Fibroblast of peridontal ligament (primary cell): ENCODE data around the gene UBAC1.

Experiments
- DNase-seq: peaks from one replicate; pipeline ENCODE4 v3.0.0-alpha.2; 2010; ENCODE audit errors: extremely low read depth

The UBAC1 gene

GRCh38 chr9:135961277-135961715 lies at the start of gene UBAC1:
Gene UBAC1 (minus strand): TSS chr9:135961373. CDS start chr9:135961162, 211 bp downstream.
- peak; percentile 86 for DNase-seq

DNA sequence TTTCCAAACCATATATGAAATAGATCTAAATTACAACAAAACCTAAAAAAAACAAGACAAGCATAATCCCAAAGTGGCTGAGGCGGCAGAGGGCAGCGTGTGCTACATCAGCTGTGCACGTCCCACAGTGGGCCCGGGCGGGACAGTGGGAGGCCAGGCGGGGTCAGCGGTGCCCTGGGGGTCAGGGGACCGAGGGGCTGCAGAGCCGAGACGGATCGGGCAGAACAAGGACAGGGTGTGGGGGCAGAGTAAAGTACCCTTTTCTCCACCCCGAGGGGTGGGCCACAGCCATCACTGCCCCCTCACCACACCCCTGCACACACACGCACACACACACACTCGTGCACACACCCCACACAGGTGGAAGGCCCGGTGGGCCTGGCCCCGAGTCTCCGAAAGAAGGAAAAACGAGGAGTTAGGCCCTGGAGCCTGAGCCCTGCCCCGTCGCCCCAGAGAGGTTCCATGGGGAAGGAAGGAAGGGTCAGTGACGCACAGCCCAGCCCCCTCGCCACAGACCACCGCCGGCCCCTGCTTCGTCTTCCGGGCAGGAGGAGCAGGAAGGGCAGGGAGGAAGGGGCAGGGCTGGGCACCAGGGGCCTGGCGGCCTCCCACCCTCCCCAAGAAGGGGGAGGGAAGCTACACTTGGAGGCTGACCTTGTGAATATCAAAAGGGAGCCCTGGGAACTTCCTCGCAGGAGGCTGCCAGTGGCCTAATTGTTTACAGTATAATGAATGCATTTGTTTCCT lies 49.6 kb upstream of the UBAC1 start:
- no peak for DNase-seq

- DNase-seq = no peak
These were observed 49.0 kb upstream of the UBAC1 start for GRCh38 chr9:136010176-136010575.

GRCh38 chr9:136009516-136009915 lies 48.3 kb upstream of the UBAC1 start:
- DNase-seq = no peak

DNA sequence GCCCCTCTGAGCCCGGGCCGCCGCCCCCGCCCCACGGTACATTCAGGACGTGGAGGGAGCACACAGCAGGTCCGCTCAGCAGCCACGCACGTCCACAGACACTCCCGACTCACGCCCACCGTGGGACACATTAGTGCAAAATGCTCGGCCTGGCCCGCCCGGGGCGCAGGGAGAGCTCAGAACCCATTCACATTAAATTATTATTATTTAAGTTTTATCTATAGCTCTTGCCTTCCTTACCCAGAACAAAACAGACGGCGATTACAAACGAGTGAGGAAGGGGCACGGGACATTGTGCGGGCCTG lies 47.5 kb upstream of the UBAC1 start:
- no peak for DNase-seq

GRCh38 chr9:136007934-136008692 lies 46.9 kb upstream of the UBAC1 start:
- no peak for DNase-seq

- no peak for DNase-seq
These were observed 46.2 kb upstream of the UBAC1 start for GRCh38 chr9:136007276-136007933.

DNA sequence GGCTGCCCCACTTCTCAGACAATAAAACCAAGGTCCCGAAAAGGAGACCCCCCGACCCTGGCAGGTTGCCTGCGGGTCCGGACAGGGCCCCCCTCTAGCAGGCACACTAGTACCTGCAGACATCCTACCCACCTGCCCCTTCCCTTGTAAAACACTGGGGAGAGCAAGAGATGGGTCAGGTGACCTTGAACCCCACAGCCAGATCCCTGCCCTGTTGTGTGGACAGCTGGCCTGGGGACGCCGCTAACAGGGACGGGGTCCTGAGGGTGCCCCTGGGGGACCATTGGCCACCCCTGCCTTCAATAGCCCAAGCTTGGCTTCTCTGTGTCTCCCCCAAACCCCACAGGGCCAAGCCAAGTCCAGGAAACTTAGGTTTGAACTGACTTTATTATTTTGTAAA lies 45.0 kb upstream of the UBAC1 start:
- no peak for DNase-seq

- DNase-seq = no peak
These were observed 43.5 kb upstream of the UBAC1 start for GRCh38 chr9:136004712-136005111.

GRCh38 chr9:136004219-136004618 lies 43.0 kb upstream of the UBAC1 start:
- DNase-seq = no peak

DNA sequence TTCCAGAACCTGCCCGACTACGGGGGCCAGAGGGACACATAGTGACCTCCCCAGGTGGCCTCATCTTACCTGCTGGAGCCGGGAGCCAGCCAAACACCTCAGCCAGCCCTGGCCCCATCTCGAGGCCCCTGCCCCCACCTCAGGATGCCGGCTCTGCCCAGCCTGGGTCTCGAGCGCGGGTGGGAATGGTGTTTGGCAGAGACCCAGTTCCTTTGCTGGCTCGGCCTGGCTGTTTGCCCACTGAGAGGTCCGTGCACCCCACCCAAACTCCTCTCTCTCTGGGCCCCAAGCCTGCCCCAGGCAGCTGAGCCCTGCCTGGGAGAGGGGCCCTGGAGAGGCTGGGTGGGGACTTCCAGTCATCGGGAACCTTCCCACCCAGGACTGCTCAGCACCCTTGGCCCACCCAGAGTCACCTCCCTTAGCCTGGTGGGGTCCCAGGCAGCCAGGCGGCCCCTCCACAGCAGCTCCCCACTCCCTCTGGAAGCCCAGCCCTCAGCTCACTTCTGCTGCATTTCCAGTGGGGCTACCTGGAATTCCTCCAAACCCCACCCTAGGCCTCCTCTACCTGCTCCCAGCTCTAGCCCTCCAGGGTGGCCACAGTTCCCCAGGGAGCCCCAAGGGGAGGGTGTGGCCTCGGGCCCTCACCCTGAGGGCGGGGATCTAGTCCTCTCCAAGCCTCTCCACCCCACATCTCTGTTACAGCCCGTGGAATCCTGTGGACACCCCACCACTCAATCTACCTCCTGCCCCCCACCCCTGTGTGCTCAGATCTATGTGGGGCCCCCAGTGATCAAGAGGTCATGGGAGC lies 42.4 kb upstream of the UBAC1 start:
- no peak for DNase-seq

DNA sequence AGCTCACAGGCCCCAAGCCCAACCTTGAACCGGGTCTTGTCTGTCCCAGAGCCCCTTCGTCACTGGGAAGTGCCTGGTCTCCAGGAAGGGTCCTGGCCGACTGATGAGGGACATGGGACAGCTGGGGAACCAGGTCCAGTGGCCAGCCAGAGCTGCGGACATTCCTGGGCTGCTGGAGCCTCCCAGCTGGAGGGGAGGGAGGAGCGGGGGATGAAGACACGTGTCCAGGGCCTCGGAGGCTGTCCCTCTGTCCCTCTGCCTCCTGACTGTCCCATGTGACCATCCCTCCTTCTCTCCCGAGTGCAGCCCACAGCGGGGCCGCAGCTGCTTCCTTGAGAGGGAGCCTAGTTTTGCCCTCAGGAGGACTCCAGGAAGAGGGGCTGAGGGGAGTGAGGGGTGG lies 41.7 kb upstream of the UBAC1 start:
- DNase-seq = no peak

DNA sequence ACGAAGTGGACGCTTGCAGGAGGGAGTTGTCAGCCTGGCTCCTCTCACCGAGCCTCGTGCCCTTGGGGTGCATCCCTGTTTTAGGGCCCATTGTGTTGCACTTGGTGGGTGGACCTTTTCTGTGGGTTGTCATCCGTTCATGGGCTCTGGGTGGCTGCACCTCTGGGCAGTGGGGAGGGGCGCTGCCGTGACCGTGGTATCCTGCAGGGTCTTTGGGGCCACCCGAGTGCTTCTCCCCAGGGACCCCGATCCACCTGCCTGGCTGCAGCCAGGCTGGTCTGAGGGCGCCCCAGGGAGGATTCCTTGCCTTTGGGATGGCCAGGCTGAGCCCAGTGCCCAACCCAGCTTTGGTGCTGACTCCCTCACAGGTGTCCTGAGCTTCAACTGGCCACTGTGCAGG lies 41.0 kb upstream of the UBAC1 start:
- no peak for DNase-seq

DNA sequence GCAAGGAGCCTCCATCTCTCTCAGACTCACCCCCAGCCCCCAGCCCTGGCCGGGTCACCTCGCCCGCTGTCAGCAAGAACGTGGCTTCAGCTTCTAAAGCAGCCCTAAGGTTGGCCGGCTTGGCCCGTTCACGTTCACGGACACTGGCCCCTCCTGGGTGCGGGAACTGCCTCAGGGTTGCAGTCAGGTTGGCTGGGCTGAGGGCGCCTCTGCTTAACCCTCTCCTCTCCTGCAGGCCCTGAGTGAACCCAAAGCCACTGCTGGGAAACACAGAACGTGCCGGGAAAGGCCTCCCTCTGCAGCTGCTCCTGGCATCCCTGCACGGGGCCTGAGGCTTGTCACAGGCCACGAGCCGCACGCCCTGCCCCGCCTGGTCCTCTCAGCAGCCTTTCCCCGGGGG lies 40.1 kb upstream of the UBAC1 start:
- DNase-seq = no peak

GRCh38 chr9:135998410-135999071 lies 37.4 kb upstream of the UBAC1 start:
- DNase-seq = no peak

- no peak for DNase-seq
These were observed 36.8 kb upstream of the UBAC1 start for GRCh38 chr9:135998016-135998380.

DNA sequence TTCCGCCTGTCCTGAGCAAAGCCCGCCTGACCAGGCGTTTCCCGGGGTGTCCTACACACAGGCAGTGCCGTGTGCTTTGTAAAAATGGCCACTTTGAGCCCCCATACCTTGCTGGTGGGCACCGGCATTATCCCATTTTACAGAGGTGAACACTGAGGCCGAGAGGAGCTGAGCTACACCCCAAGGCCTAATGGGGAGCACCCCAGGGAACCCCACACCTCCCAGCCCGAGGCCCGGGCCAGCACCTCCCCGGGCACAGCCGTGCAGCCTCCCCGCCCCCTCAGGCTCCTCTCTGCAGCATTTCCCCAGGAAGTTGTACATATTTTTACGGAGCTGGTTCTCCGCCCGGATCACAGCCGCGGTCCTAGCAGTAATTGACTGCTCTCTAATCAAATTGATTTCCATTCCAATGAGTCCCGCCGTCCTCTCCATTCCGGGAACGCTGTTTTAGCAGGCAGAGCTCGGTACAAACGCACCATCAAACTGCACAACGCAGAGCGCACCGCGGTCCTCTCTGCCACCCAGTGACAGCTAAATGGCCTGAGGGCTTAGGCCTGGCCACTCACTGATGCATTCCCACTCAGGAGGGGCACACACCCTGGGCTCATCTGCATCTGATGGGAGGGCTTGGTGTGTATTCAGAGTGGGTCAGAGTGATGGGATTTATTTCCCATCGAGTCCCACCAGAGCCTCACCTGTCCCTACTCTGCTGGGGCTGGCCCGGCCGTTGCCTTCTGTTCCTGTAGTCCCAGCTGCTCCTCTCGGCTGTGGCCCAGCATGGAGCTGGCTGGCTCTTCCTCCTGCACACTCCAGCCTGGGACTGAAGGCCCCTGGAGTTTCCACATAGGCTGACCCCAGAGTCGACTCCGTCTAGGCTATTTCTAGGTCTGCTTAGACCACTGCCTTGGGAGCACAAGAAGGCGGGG lies 36.2 kb upstream of the UBAC1 start:
- DNase-seq = no peak

- no peak for DNase-seq
These were observed 34.6 kb upstream of the UBAC1 start for GRCh38 chr9:135995816-135996215.

GRCh38 chr9:135994501-135995192 lies 33.5 kb upstream of the UBAC1 start:
- DNase-seq = no peak
